A172 (cell line): Measurements from ENCODE around the gene SMIM17. TPM values are rescaled to one million over a fixed set of nuclear protein-coding genes. Genes with fewer than 3 reads are reported as not detected.
"Not testable (repeated sequence)": the region's sequence is repeated elsewhere in the genome, so short reads cannot be mapped to it uniquely, and the experiment has no call there.

Experiments
- DNase-seq: peaks from one replicate; pipeline ENCODE4 v3.0.0-alpha.2; 2015; ENCODE audit warnings: low spot score
- total RNA-seq: library from RNA; depleted of rRNA; stranded (reverse); fragments of >200 nt; shearing (Covaris generic); gene quantifications from 2 replicates; pipeline ENCODE4 v1.2.3, GENCODE V29; 2014

The SMIM17 gene
- total RNA-seq, 1 experiment from 2014 or later, result 1.4 TPM

DNA sequence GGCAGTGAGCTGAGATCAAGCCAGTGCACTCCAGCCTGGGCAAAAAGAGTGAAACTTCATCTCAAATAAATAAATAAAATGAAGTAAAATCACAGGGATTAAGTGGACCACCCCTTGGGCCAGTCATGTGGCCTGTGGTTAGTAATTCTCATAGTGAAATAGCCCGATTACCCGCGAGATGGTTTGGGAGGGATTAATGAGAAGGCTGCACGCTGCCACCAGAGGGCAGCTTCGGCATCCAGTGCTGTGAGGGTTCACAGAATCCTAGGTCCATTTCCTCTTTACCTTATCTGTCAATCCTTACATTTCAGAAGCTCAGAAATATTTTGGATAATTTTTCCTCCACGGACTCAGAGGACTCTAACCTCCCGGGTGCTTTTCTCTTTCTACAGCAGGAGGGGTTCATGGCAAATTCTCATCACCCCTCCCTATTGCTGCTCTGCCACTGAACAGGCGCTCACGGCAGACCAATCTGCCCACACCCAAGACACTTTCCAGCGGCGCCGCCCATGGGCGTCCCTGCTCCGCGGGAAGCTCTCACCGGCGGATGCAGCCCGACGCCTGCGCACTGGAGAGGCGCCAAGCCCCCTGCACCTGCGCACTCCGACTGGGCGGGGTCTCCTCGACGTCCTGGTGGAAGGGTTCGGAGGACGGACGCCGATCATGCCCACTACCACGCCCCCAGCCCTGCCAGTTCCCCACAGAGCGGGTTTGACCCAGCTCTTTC lies 17.6 kb downstream of the SMIM17 start:
- no peak for DNase-seq

DNA sequence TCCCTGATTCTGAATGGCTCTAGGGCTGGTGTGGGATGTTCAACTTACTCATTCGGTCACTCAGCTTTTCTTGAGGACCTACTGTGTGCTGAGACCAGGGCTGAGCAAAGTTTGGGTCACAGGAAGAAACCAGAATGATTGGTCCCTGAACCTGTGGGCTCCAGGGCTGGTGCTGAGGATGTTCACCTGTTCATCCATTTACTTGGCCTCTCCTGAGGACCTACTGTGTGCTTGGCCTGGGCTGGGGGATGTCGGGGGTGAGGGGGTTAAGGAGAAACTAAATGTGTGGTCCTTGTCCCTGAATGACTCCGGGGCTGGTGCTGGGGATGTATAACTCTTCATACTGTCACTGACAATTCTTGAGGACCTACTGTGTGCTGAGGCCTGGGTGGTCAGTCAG lies 18.3 kb downstream of the SMIM17 start:
- DNase-seq, result no peak

DNA sequence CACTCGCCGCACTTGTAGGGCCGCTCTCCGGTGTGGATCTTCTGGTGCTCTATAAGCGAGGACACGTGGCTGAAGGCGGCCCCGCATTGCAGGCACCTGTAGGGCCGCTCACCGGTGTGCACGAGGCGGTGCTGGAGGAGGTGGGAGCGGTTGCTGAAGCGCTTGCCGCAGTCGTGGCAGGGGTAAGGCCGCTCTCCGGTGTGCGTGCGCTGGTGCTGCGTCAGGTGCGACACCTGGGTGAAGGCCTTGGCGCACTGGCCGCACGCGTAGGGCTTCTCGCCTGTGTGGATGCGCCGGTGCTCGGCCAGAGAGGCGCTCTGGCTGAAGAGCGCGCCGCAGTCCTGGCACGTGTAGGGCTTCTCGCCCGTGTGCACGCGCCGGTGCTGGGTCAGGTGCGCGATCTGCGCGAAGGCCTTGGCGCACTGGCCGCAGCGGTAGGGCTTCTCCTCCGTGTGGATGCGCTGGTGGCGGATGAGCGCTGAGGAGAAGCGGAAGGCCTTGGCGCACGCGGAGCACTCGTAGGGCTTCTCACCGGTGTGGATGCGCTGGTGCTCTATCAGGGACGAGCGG lies 21.1 kb downstream of the SMIM17 start:
- DNase-seq, result no peak

DNA sequence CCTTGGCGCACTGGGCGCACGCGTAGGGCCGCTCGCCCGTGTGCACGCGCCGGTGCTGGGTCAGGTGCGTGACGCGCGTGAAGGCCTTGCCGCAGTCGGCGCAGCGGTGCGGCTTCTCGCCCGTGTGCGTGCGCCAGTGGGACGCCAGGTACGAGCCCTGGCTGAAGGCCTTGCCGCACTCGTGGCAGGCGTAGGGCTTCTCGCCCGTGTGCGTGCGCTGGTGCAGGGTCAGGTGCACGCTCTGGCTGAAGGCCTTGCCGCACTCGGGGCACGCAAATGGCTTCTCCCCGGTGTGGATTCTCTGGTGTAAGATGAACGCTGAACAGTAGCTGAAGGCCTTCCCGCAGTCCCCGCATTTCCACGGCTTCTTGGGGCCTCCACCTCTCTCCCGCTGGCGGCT lies 21.6 kb downstream of the SMIM17 start:
- no peak for DNase-seq

DNA sequence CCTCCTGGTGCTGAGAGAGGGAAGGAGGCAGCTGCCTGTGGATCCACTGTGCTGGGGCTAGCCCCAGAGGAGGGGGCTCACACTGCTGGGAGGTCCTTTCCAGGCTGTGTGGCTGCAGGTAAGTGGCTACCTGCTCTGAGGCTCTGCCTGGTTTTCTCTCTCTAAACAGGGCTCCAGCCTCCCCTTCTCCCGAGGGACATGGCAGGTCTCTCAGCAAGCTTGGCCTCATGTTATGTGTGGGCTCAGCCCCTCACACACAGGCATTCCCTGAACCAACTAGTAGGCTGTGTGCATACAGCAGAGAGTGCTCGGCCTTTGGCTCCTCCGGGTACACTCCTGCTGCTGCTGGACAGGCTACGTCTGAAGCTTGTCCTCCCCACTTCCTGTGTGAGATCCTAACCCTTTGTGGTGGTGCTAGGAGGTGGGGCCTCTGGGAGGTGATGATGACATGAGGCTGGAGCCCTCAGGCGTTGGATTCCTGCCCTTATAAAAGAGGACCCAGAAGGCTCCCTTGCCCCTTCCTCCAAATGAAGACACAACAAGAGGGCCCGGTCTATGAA lies 24.4 kb downstream of the SMIM17 start:
- no peak for DNase-seq

DNA sequence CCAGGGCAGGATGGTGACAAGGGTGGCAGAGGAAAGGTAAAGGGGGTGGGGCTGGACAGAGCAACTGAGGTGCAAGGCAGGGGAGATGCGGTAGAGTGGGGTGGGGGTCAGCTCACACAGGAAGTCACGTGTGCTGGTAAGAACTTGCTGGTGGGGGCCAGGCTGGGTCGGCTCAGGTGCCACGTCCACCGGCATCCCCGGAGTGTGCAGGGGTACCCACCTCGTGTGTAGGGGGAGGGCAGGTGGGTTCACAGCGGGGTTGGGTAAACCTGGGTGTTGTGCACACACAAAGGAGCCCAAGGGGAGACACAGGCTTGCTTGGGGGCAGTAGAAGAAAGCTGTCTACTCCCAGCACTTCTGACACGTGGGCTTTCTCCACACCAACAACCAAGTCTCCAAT lies 25.7 kb downstream of the SMIM17 start:
- no peak for DNase-seq

DNA sequence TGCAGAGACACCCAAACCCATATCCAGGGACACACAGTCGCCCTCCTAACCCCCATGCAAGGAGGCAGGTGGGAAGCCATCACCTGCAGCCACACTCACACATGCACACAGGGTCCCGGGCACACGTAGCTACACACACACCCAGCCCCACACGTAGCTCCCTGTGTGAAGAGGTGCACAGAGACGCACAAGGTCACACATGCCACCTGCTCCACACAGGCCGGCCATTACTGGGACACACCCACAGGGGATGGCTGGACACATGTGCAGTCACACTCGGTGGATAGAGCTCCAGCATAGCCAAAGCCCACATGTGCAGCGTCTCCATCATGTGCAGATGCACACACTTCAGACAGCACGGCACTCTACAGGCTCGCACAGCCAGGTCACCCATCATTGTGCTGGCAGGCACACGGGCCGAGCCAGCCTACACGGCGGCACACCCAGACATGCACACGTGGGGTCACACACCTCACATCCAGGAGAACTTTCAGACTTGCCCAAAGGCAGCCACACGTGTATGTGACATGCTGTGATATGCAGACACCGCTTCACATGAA lies 27.5 kb downstream of the SMIM17 start:
- DNase-seq, result no peak

DNA sequence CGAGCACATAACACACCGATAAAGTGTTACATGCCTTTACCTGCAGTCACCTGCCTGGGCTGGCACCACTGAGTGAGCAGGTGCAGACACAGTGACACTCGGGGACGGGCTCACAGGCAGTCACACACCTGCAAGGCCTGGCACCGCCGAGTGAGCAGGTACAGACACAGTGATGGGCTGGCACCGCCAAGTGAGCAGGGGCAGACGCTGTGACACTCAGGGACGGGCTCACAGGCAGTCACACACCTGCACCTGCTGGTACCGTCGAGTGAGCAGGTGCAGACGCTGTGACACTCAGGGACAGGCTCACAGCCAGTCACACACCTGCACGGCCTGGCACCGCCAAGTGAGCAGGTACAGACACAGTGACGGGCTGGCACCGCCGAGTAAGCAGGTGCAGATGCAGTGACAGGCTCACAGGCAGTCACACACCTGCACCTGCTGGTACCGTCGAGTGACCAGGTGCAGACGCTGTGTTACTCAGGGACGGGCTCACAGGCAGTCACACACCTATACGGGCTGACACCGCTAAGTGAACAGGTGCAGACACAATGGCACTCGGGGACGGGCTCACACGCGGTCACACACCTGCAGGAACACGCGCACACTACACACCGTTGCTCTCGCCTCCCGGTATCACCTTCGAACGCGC lies 28.1 kb downstream of the SMIM17 start:
- no peak for DNase-seq

DNA sequence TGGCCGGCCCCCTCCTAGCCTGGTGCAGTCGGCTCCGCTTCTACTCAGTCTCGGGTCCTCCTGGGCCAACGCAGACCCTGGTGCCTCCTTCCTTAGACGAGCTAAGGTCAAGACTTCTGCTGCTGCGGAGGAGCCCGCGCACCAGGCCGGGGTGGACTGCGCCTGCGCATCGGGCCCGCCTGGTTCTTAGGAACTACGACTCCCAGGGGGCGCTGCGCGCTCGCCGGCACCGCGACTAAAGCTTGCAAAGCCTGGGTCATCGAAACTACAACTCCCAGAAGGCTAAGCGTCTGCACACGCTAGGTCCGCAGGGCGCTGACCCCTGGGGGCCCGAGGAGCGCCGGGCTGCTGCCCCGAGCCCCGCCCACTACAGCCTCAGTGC lies 28.6 kb downstream of the SMIM17 start, which contains the start of gene ZNF835:
Gene ZNF835 (minus strand): TSS at position 145 of the 382 bp plus-strand sequence. CDS start 6,559 bp downstream, outside the sequence.
- no peak for DNase-seq

DNA sequence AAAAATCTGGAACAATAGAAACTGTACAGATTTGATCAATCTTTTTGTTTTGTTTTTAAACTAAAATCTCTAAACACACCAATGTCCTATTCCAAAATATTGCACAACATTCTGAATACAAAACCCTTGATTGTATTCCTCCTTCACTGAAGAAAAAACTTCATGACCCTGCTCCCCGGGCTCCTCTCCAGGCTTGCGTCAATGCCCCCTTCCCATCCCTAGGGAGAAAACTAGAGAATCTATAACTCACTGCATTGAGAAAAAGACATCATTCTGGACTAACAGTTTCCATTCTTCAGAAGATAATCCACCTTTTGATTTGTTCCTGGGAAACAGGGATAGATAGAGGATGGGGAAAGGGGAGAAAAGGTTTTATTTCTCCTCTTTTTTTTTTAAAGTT lies 29.7 kb downstream of the SMIM17 start:
- DNase-seq, result not testable (repeated sequence)

DNA sequence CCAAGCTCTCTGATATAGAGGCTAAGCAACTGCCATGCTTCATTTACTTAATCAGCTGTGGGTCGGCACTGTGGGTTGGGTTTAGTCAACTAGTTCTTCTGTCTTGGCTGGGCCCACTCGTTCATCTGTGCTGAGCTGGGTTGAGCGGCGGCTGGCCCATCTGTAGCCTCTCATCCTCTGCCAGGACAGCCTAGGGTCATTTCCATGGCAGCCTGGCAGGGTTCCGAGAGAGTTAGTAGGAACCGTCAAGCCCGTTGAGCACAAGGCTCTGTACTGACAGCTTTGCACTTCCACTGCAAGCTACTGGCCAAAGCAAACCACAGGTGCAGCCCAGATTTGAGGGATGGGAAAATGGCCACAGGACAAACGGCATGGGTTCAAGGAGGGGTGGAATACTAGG lies 35.2 kb downstream of the SMIM17 start:
- no peak for DNase-seq

DNA sequence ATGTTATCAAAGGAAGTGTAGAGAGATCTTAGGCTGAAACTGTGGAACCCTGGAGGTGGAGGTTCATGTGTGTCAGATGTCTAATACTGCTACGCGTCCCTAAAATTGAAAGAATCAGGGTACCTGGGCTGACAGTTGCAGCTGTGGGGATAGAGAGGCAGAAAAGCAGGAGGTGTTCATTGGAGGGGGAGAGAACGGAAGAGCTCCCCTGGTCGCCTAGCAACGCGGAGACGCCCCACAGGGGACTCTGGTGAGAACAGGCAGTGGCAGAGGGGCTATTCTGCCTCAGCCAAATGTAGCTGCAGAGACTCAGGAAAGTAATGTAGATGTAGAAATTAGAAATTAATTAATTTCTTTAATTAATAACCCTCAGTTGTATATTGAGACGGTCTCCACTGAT lies 38.7 kb downstream of the SMIM17 start:
- no peak for DNase-seq

DNA sequence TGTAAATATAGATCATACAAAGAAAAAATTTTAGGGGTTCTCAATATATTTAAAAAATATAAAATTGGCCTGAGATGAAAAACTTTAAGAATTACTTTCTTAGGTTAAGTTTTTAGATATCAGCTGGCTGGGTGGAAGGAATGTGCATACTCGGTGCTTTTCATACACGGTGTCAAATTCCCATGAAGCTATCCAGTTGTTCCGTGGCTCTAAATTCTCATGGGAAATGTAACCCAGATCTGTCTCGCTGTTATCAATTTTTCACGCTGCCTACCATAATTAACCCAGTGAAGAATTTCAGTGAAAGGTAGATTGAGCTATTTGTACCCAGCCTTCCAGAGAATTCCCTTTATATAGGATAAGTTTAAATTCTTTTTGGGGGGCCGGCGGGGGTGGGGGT lies 40.2 kb downstream of the SMIM17 start:
- DNase-seq, result no peak

DNA sequence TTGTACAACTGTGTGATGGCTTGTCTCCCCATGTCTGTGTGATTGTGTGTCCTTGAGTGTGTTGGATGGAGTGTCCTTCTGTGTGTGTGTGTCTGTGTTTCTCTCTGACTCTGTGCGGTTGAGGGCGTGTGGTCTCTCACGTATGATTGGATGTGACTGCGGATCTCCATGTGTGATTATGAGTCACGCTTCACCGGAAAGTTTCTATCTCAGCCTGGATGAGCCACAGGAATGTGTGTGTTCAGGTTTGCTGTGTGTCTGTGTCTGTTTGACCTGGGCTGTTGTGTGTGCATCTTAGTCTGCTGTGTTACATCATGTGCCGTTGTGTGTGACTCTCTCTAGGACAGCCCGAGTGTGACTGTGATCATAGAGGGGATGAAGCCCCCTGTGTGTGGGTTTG lies 44.1 kb downstream of the SMIM17 start:
- DNase-seq, result no peak

DNA sequence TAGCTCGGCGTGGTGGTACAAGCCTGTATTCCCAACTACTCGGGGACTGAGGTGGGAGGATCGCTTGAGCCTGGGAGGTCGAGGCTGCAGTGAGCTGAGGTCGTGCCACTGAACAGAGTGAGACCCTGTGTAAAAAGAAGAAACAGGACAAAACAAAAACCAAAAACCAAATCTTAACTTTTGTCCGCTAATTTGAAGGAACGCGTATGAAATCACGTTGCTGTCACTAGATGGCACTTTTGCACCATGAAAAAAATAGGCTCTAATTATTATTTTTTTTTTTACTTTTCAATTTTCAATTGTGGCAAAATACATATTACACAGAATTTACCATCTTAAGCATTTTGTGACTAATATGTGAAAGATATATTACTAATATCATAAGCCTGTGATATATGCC lies 46.2 kb downstream of the SMIM17 start:
- no peak for DNase-seq

DNA sequence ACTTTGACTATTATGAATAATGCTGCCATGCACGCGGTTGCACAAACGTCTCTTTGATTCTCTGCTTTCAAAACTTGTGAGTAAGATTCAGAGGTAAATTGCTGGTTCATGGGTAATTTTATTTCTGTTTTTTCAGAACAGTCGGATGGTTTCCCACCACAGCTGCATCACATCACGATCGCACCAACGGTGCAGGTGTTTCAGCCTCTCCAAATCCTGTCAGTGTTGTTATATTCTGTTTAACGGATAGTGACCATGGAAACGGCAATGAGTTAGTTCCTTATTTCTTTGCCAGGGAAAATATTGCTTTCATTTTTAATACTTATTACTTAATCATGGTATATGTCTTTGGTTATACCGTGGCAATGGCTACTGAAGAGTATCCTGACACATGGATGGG lies 47.7 kb downstream of the SMIM17 start:
- no peak for DNase-seq

DNA sequence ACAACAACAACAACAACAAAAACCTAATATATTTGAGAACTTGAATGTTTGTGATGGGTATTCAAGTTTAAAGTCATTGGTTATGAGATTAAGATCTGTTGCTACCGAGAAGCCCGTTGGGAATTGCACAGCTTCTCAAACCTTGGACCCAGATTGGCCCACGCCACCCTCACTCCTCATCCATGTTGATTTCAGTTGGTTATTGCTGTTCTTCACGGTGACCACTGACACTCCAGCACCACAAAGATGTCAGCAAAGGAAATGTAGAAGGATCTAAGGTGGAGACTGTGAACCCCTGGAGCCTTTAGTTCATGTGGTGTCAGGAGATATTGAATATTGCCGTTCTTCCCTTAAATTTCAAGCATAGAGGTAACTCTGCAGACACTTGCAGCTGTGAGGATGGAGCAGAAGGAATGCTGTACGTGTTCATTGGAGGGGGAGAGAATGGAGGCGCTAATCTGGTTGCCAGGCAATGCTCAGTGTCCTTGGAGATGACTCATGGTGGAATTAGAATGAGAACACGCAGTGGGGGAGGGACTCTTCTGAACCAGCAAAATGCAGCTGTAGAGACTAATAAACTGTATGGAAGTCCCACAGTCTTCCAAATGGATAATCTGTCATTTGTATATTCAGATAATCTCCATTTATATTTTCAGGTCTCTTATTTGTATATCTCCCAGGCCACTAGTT lies 49.4 kb downstream of the SMIM17 start:
- DNase-seq, result no peak

DNA sequence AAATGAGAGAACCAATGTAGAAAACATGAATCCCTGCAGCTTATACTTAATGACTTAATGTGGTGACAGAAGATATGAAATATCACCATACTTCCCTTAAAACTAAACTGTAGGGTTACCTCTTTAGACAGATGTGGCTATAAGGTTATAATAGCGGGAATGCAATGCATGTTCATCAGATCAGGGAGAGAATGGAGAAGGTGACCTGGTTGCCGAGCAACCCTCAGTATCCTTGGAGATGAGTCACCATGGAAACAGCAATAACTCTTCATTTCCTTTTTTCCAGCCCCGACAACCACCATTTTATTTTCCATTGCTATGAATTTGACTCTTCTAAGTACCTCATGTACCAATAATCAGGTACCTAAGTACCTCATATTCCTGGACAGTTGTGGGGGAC lies 56.6 kb downstream of the SMIM17 start:
- DNase-seq, result no peak

DNA sequence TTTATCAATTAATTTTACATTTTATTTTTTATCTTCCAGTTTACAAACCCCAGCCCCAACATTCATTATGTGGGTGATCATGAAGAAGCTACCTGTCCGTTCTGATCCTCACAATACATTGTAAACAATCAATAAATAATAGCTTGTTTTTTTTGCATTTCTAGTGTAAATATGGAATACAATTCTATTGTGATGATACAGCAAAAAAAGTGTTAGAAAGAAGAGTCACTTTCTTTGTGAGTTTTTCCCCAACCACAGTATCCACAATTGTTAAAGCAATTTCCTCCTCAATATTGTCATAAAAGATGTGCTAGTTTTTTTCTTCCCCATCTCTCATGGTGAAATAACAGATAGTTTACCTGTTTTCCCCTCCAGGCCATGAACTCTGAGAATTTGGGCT lies 58.9 kb downstream of the SMIM17 start:
- DNase-seq, result no peak

DNA sequence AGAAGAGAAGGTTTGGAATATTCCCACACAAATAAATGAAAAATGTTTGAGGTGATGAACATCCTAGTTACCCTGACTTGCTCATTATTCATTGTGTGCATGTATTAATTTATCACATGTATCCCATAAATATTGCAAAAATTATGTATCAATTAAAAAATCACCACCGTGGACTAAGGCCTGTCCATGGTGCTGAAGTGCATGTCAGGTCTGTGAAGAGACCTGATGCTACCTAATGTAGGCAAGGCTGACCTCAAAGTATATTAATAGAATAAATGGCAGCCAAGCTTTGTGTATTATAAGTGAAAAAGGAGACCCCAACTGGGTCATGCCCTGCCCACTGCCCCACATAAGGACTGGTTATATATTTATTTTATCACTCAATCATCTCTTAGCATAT lies 63.0 kb downstream of the SMIM17 start:
- no peak for DNase-seq
